Measurements from ENCODE around the gene UBE2N. TPM values are rescaled to one million over a fixed set of nuclear protein-coding genes. Genes with fewer than 3 reads are reported as not detected.

The UBE2N gene
- total RNA-seq, 2 donors from 2014 or later = 106 to 137 TPM

GRCh38 chr12:93361151-93361919 is 80.4 kb downstream of the UBE2N start:
- Histone ChIP-seq H3K9me3 (no peaks in the 10 kb centered on the region), H3K36me3 (no peaks in the 10 kb centered on the region), H3K4me1 (no peaks in the 10 kb centered on the region), H3K27me3 (no peaks in the 10 kb centered on the region), H3K27ac (no peak overlapping the region), H3K9ac (ENCODE audit: low read depth in 2 of 2, low read length in 2 of 2) (no peak overlapping the region), H3K4me3 (no peak overlapping the region)
- DNase-seq = no peak
- no peak for TF ChIP-seq CTCF (IDR thresholded peaks at IDR 0.05)
- intact Hi-C loops (cut with DNase I) = no loop called here

DNA sequence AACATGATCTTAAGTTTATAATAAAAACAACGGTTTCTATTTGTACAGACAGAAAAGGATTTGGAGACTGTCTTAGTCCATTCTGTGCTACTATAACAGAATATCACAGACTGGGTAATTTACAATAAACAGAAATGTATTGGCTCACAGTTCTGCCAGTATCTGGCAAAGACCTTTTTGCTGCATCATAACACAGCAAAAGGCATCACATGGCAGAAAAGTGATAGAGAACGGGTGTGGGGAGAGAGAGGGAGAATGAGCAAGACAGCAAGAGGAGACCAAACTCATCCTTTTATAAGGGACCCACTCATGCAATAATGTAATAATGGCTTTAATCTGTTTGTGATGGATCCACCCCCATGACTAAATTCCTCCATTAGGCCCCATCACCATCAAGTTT is 81.1 kb downstream of the UBE2N start:
- H3K4me3 ChIP-seq = no peak overlapping the region

GRCh38 chr12:93358821-93359220 is 82.9 kb downstream of the UBE2N start:
- Histone ChIP-seq H3K4me1 (no peaks in the 10 kb centered on the region), H3K27me3 (no peaks in the 10 kb centered on the region), H3K4me3 (no peak overlapping the region), H3K36me3 (no peaks in the 10 kb centered on the region), H3K9me3 (no peaks in the 10 kb centered on the region), H3K27ac (no peak overlapping the region), H3K9ac (ENCODE audit: low read depth in 2 of 2, low read length in 2 of 2) (no peak overlapping the region)
- intact Hi-C loops (cut with DNase I) = no loop called here
- no peak for TF ChIP-seq CTCF (IDR thresholded peaks at IDR 0.05)
- DNase-seq = no peak

More for the DNA sequence above, 81.1 kb downstream of the UBE2N start:
- DNase-seq = no peak
- no peaks in the 10 kb centered on the region for H3K36me3 ChIP-seq
- no peaks in the 10 kb centered on the region for H3K27me3 ChIP-seq
- TF ChIP-seq CTCF (IDR thresholded peaks at IDR 0.05) = no peak
- no peaks in the 10 kb centered on the region for H3K4me1 ChIP-seq
- no peak overlapping the region for H3K27ac ChIP-seq
- H3K9ac ChIP-seq (ENCODE audit: low read depth in 2 of 2, low read length in 2 of 2) = no peak overlapping the region
- intact Hi-C loops (cut with DNase I) = no loop called here
- no peaks in the 10 kb centered on the region for H3K9me3 ChIP-seq

GRCh38 chr12:93358058-93358457 is 83.7 kb downstream of the UBE2N start:
- Histone ChIP-seq H3K9me3 (no peaks in the 10 kb centered on the region), H3K27me3 (no peaks in the 10 kb centered on the region), H3K9ac (ENCODE audit: low read depth in 2 of 2, low read length in 2 of 2) (no peak overlapping the region), H3K36me3 (no peaks in the 10 kb centered on the region), H3K4me3 (no peak overlapping the region), H3K4me1 (no peaks in the 10 kb centered on the region), H3K27ac (no peak overlapping the region)
- intact Hi-C loops (cut with DNase I) = no loop called here
- no peak for DNase-seq
- TF ChIP-seq CTCF (IDR thresholded peaks at IDR 0.05) = no peak

GRCh38 chr12:93356214-93356613 is 85.5 kb downstream of the UBE2N start:
- no peaks in the 10 kb centered on the region for H3K27me3 ChIP-seq
- no peak for DNase-seq
- H3K4me1 ChIP-seq = no peaks in the 10 kb centered on the region
- no peaks in the 10 kb centered on the region for H3K36me3 ChIP-seq
- H3K27ac ChIP-seq = no peak overlapping the region
- no peak overlapping the region for H3K9ac ChIP-seq (ENCODE audit: low read depth in 2 of 2, low read length in 2 of 2)
- intact Hi-C loops (cut with DNase I) = no loop called here
- no peaks in the 10 kb centered on the region for H3K9me3 ChIP-seq
- TF ChIP-seq CTCF (IDR thresholded peaks at IDR 0.05) = no peak
- H3K4me3 ChIP-seq = no peak overlapping the region

Other genes with a start within 250 kb of the UBE2N start
- 100 to 1,000 TPM in 1 of 2 donors, 10 to 100 TPM in 1; 84.5 to 102 TPM for gene NUDT4, start 64.0 kb downstream of the UBE2N start, total RNA-seq
- gene MRPL42, start 25.6 kb upstream of the UBE2N start, total RNA-seq = 10 to 100 TPM; 76.4 to 82.8 TPM
- 10 to 100 TPM; 14.2 to 23.4 TPM for gene SOCS2, start 130.7 kb upstream of the UBE2N start, total RNA-seq
- 10 to 100 TPM; 18.2 to 23.9 TPM for gene CRADD, start 235.4 kb upstream of the UBE2N start, total RNA-seq

Data from colonic mucosa (tissue), 4 donors.